HEK293 (cell line): ENCODE measurements around the gene ADGB.

Experiments used
- CTCF ChIA-PET: fragments of 350-600 bp; formaldehyde crosslinking; extraction: SDS; loops from one replicate; lab custom pipeline; 2021; ENCODE audit warnings: antibody characterized with exemption; lab: Yijun Ruan, JAX
- POLR2A ChIA-PET: fragments of 300-600 bp; formaldehyde crosslinking; extraction: SDS; loops from one replicate; lab custom pipeline; 2020; ENCODE audit warnings: antibody characterized with exemption, inconsistent platforms; lab: Yijun Ruan, JAX
- H3K27ac ChIP-seq: fragments of 200-500 bp; sonication (Bioruptor generic); 2 replicates; pipeline ENCODE4 v1.5.1; 2014; ENCODE audit warnings: low read depth, low read length, control low read depth, inconsistent platforms; ENCODE audit errors: extremely low read depth
- H3K36me3 ChIP-seq, 2 experiments: fragments of 200-500 bp in 1 of 2; sonication (Bioruptor generic) in 1 of 2; 1 replicate in 1 of 2; 2 replicates in 1 of 2; pipeline ENCODE4 v1.5.1; 2014 to 2017; ENCODE audit warnings: inconsistent platforms in 2 of 2, low read length in 2 of 2; ENCODE audit not compliant: control insufficient read depth in 2 of 2, insufficient read depth in 1 of 2
- H3K4me1 ChIP-seq: fragments of 200-500 bp; sonication (Bioruptor generic); 2 replicates; pipeline ENCODE4 v1.5.1; 2014; ENCODE audit warnings: mild to moderate bottlenecking, low read length, inconsistent platforms; ENCODE audit not compliant: control insufficient read depth, insufficient read depth
- H3K4me3 ChIP-seq: 2 replicates; pipeline ENCODE4 v1.5.1; 2011; ENCODE audit warnings: low read depth, mild to moderate bottlenecking, control low read depth, low read length, moderate library complexity
- H3K9me3 ChIP-seq: fragments of 200-500 bp; sonication (Bioruptor generic); 2 replicates; pipeline ENCODE4 v1.5.1; 2014; ENCODE audit warnings: low read depth, low read length, inconsistent platforms; ENCODE audit not compliant: control insufficient read depth, insufficient read depth
- BCL11B ChIP-seq: fragments of 450-650 bp; formaldehyde crosslinking; IDR thresholded peaks from 2 replicates; pipeline ENCODE4 v1.5.1; 2016; ENCODE audit warnings: low read depth, missing biosample characterization, missing genetic modification characterization
- ELK4 ChIP-seq: IDR thresholded peaks from 2 replicates; pipeline ENCODE4 v1.6.1; 2011; ENCODE audit warnings: mild to moderate bottlenecking, low read depth, low read length, borderline replicate concordance
- GFI1B ChIP-seq: fragments of 450-650 bp; formaldehyde crosslinking; IDR thresholded peaks from 2 replicates; pipeline ENCODE4 v1.5.1; 2016; ENCODE audit warnings: missing biosample characterization, missing genetic modification characterization
- HOXC10 ChIP-seq: sonication (generic); formaldehyde crosslinking; IDR thresholded peaks from 2 replicates; pipeline ENCODE4 v1.8.1; 2023; ENCODE audit warnings: mild to moderate bottlenecking, missing genetic modification reagents
- KLF16 ChIP-seq: fragments of 450-650 bp; formaldehyde crosslinking; IDR thresholded peaks from 2 replicates; pipeline ENCODE4 v1.5.1; 2017; ENCODE audit warnings: missing biosample characterization, missing genetic modification characterization
- PRDM1 ChIP-seq: fragments of 450-650 bp; formaldehyde crosslinking; IDR thresholded peaks from 2 replicates; pipeline ENCODE4; 2016; ENCODE audit warnings: missing biosample characterization, missing genetic modification characterization
- REST ChIP-seq: fragments of 450-650 bp; formaldehyde crosslinking; IDR thresholded peaks from 2 replicates; pipeline ENCODE4 v1.5.1; 2016; ENCODE audit warnings: missing biosample characterization, missing genetic modification characterization
- SCRT1 ChIP-seq: fragments of 450-650 bp; formaldehyde crosslinking; IDR thresholded peaks from 2 replicates; pipeline ENCODE4 v1.5.1; 2016; ENCODE audit warnings: missing biosample characterization, missing genetic modification characterization, borderline replicate concordance
- SP2 ChIP-seq: fragments of 450-650 bp; formaldehyde crosslinking; IDR thresholded peaks from 2 replicates; pipeline ENCODE4 v1.5.1; 2016; ENCODE audit warnings: missing biosample characterization, missing genetic modification characterization
- ZNF133 ChIP-seq: fragments of 450-650 bp; formaldehyde crosslinking; IDR thresholded peaks from 2 replicates; pipeline ENCODE4 v1.5.1; 2016; ENCODE audit warnings: missing biosample characterization, missing genetic modification characterization
- ZNF280C ChIP-seq: fragments of 450-650 bp; formaldehyde crosslinking; IDR thresholded peaks from 2 replicates; pipeline ENCODE4 v1.5.1; 2016; ENCODE audit warnings: missing biosample characterization, missing genetic modification characterization
- ZNF324 ChIP-seq: fragments of 450-650 bp; formaldehyde crosslinking; IDR thresholded peaks from 2 replicates; pipeline ENCODE4 v1.5.1; 2016; ENCODE audit warnings: missing biosample characterization, missing genetic modification characterization
- ZNF660 ChIP-seq: fragments of 450-650 bp; IDR thresholded peaks from 2 replicates; pipeline ENCODE4 v1.5.1; 2018; ENCODE audit warnings: missing biosample characterization, mild to moderate bottlenecking, missing genetic modification characterization
- ZNF791 ChIP-seq: fragments of 450-650 bp; formaldehyde crosslinking; IDR thresholded peaks from 2 replicates; pipeline ENCODE4 v1.5.1; 2016; ENCODE audit warnings: missing biosample characterization, missing genetic modification characterization
- TF ChIP-seq, protein P1 (sequence below): fragments of 450-650 bp; formaldehyde crosslinking; IDR thresholded peaks from 2 replicates; pipeline ENCODE4 v1.5.1; 2016; ENCODE audit warnings: missing biosample characterization, missing genetic modification characterization

The ADGB gene

DNA sequence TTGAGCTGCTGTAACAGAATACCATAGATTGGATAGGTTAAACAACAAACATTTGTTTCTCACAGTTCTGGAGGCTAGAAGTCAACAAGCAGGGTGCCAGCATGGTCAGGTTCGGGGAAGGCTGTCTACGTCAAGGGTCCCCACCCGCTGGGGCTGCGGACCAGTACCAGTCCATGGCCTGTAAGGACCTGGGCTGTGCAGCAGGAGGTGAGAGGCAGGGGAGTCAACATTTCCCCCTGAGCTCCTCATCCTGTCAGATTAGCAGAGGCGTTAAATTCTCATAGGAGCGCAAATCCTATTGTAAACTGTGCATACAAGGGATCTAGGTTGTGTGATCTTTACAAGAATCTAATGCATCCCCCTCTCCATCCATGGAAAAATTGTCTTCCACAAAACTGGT lies 3.8 kb downstream of the ADGB start:
- H3K36me3 ChIP-seq: no peaks in the 10 kb centered on the region
- TF ChIP-seq ZNF133 (tag by site-specific recombination) (no peak), GFI1B (tag by site-specific recombination) (no peak), PRDM1 (tag by site-specific recombination) (no peak), KLF16 (tag by site-specific recombination) (no peak), ZNF660 (tag by site-specific recombination) (no peak), REST (no peak), ZNF280C (no peak)
- TF ChIP-seq, protein P1, sequence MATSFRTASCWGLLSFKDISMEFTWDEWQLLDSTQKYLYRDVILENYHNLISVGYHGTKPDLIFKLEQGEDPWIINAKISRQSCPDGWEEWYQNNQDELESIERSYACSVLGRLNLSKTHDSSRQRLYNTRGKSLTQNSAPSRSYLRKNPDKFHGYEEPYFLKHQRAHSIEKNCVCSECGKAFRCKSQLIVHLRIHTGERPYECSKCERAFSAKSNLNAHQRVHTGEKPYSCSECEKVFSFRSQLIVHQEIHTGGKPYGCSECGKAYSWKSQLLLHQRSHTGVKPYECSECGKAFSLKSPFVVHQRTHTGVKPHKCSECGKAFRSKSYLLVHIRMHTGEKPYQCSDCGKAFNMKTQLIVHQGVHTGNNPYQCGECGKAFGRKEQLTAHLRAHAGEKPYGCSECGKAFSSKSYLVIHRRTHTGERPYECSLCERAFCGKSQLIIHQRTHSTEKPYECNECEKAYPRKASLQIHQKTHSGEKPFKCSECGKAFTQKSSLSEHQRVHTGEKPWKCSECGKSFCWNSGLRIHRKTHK (tag by site-specific recombination): no peak
- POLR2A ChIA-PET: no interaction called here
- no peaks in the 10 kb centered on the region for H3K4me1 ChIP-seq
- H3K4me3 ChIP-seq: no peak overlapping the region
- no peaks in the 10 kb centered on the region for H3K9me3 ChIP-seq
- no peak overlapping the region for H3K27ac ChIP-seq
- CTCF ChIA-PET: interaction anchor here (0.6 kb wide), 1 partner anchor 638 kb away, joined by 3 read pairs; the partner anchor contains the start of gene SHPRH

- Histone ChIP-seq H3K4me3 (no peak overlapping the region), H3K27ac (no peak overlapping the region), H3K36me3 (no peaks in the 10 kb centered on the region), H3K9me3 (no peaks in the 10 kb centered on the region), H3K4me1 (no peaks in the 10 kb centered on the region)
- ChIA-PET POLR2A (no interaction called here), CTCF (no interaction called here)
- TF ChIP-seq SCRT1 (tag by site-specific recombination): no peak
- no peak for TF ChIP-seq HOXC10 (CRISPR knock-in tag)
- no peak for TF ChIP-seq SP2 (tag by site-specific recombination)
- TF ChIP-seq ELK4: no peak
- no peak for TF ChIP-seq ZNF324 (tag by site-specific recombination)
- no peak for TF ChIP-seq ZNF791 (tag by site-specific recombination)
- no peak for TF ChIP-seq BCL11B (tag by site-specific recombination)
Observed at GRCh38 chr6:146613947-146614346, 15.2 kb downstream of the ADGB start.
